ENCODE measurements around the gene CUL3. TPM values are rescaled to one million over a fixed set of nuclear protein-coding genes. Genes with fewer than 3 reads are reported as not detected.

The CUL3 gene
- total RNA-seq, 4 donors from 2014 or later: 68.9 to 88.4 (median 77.7) TPM

DNA sequence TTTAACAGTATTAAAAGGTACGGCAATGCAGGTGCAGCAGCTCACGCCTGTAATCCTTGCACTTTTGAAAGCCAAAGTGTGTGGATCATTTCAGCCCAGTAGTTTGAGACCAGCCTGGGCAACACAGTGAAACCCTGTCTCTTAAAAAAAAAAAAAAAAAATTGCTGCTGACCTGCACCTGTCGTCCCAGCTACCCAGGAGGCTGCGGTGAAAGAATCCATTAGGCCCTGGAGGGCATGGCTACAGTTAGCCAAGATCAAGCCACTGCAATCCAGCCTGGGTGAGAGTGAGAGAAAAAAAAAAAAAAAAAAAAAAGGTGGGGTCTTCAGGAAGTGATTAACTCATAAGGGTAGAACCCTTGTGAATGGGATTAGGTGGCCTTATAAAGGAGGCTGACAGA, 12.8 kb downstream of the CUL3 start:
- H3K4me3 ChIP-seq: no peak overlapping the region
- TF ChIP-seq EP300 (IDR thresholded peaks at IDR 0.05) (no peak), CTCF (IDR thresholded peaks at IDR 0.05) (no peak), POLR2AphosphoS5 (IDR thresholded peaks at IDR 0.05) (no peak), POLR2A (IDR thresholded peaks at IDR 0.05) (no peak)
- H3K4me1 ChIP-seq: peaks cover 80% of the 10 kb centered on the region
- WGBS: 70% methylated on average over 4 of the region's 4 CpGs
- no peaks in the 10 kb centered on the region for H3K9me3 ChIP-seq
- H3K27me3 ChIP-seq: no peaks in the 10 kb centered on the region
- no peak for DNase-seq (ENCODE audit: low spot score in 2 of 2)
- no peak overlapping the region for H3K27ac ChIP-seq
- H3K36me3 ChIP-seq: no peaks in the 10 kb centered on the region

- TF ChIP-seq EP300 (IDR thresholded peaks at IDR 0.05) (no peak), POLR2AphosphoS5 (IDR thresholded peaks at IDR 0.05) (no peak), POLR2A (IDR thresholded peaks at IDR 0.05) (no peak), CTCF (IDR thresholded peaks at IDR 0.05) (no peak)
- 51% methylated on average over 4 of the region's 4 CpGs for WGBS
- no peak overlapping the region for H3K27ac ChIP-seq
- no peak overlapping the region for H3K4me3 ChIP-seq
- H3K27me3 ChIP-seq: no peaks in the 10 kb centered on the region
- H3K36me3 ChIP-seq: peaks cover 4% of the 10 kb centered on the region
- DNase-seq (ENCODE audit: low spot score in 2 of 2): no peak
- H3K9me3 ChIP-seq: no peaks in the 10 kb centered on the region
- H3K4me1 ChIP-seq: peaks cover 62% of the 10 kb centered on the region
Observed at GRCh38 chr2:224570328-224570993, 14.7 kb downstream of the CUL3 start.

- peaks cover 54% of the 10 kb centered on the region for H3K4me1 ChIP-seq
Observed at GRCh38 chr2:224569654-224570053, 15.5 kb downstream of the CUL3 start.

DNA sequence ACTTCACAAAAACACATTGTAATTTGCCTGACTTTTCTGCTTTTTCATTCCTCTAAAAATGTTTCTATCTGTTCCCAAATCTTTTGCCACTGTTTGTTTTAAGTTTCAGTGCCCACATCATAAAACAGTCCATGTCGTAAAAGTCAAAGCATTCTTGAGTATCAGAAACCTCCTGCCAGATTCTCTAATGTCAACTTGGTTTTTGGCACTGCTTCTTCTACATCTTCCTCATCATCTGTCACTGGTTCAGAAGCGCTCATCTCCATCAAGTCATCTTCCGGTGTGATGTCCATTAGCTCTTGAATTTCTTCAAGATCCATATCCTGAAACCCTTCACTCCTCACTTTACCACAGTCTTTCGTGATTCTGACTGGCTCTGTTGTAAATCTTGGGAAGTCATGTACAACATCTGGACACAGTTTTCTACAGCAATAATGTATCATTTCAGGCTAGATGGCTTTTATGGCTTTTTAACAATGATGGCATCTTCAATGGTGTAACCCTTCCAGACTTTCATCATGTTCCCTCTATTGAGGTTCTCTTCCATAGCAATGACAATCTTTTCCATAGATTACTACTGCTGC, 19.6 kb downstream of the CUL3 start:
- TF ChIP-seq POLR2A (IDR thresholded peaks at IDR 0.05) (no peak), CTCF (IDR thresholded peaks at IDR 0.05) (no peak), POLR2AphosphoS5 (IDR thresholded peaks at IDR 0.05) (no peak), EP300 (IDR thresholded peaks at IDR 0.05) (no peak)
- Histone ChIP-seq H3K27ac (no peak overlapping the region), H3K27me3 (no peaks in the 10 kb centered on the region), H3K4me1 (peaks cover 32% of the 10 kb centered on the region), H3K4me3 (no peak overlapping the region), H3K9me3 (no peaks in the 10 kb centered on the region), H3K36me3 (peaks cover 4% of the 10 kb centered on the region)
- WGBS: 73% methylated on average over 4 of the region's 4 CpGs
- DNase-seq (ENCODE audit: low spot score in 2 of 2): no peak

More at GRCh38 chr2:224569654-224570053, 15.5 kb downstream of the CUL3 start:
- no peak overlapping the region for H3K27ac ChIP-seq
- H3K36me3 ChIP-seq: peaks cover 4% of the 10 kb centered on the region
- H3K9me3 ChIP-seq: no peaks in the 10 kb centered on the region
- no peak for TF ChIP-seq POLR2AphosphoS5 (IDR thresholded peaks at IDR 0.05)
- TF ChIP-seq CTCF (IDR thresholded peaks at IDR 0.05): no peak
- no peak for TF ChIP-seq EP300 (IDR thresholded peaks at IDR 0.05)
- no peak for TF ChIP-seq POLR2A (IDR thresholded peaks at IDR 0.05)
- no peaks in the 10 kb centered on the region for H3K27me3 ChIP-seq
- no peak overlapping the region for H3K4me3 ChIP-seq
- no peak for DNase-seq (ENCODE audit: low spot score in 2 of 2)

DNA sequence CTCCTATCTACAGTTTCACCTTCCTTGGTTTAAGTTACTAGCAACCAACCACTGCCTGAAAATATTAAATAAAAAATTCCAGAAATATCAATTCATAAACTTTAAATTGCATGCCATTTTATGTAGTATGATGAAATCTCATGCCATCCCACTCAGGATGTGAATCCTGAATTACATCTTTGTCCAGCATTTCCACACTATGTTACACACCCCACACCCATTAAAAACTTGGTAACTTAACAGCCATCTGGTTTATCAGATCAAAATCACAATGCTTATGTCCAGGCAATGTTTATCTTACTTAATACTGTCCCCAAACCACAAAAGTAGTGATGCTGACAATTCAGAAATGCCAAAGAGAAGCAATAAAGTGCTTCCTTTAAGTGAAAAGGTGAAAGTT, 21.6 kb downstream of the CUL3 start:
- H3K27me3 ChIP-seq: no peaks in the 10 kb centered on the region
- peaks cover 4% of the 10 kb centered on the region for H3K36me3 ChIP-seq
- no peak for TF ChIP-seq CTCF (IDR thresholded peaks at IDR 0.05)
- no peak for TF ChIP-seq POLR2A (IDR thresholded peaks at IDR 0.05)
- no peak for TF ChIP-seq POLR2AphosphoS5 (IDR thresholded peaks at IDR 0.05)
- no peak for TF ChIP-seq EP300 (IDR thresholded peaks at IDR 0.05)
- H3K4me1 ChIP-seq: peaks cover 14% of the 10 kb centered on the region
- H3K27ac ChIP-seq: no peak overlapping the region
- DNase-seq (ENCODE audit: low spot score in 2 of 2): no peak
- no peaks in the 10 kb centered on the region for H3K9me3 ChIP-seq
- H3K4me3 ChIP-seq: no peak overlapping the region
